Activated gamma-delta T cell treated with anti-CD3 and anti-CD28 coated beads, Interleukin-2, amount 50 U/mL, for 16 hours (primary cell): ENCODE measurements around the gene KIF18B.

Source experiments
- DNase-seq: peaks from one replicate; pipeline ENCODE4 v3.0.0-alpha.2; 2020; ENCODE audit warnings: low read depth

Gene KIF18B

DNA sequence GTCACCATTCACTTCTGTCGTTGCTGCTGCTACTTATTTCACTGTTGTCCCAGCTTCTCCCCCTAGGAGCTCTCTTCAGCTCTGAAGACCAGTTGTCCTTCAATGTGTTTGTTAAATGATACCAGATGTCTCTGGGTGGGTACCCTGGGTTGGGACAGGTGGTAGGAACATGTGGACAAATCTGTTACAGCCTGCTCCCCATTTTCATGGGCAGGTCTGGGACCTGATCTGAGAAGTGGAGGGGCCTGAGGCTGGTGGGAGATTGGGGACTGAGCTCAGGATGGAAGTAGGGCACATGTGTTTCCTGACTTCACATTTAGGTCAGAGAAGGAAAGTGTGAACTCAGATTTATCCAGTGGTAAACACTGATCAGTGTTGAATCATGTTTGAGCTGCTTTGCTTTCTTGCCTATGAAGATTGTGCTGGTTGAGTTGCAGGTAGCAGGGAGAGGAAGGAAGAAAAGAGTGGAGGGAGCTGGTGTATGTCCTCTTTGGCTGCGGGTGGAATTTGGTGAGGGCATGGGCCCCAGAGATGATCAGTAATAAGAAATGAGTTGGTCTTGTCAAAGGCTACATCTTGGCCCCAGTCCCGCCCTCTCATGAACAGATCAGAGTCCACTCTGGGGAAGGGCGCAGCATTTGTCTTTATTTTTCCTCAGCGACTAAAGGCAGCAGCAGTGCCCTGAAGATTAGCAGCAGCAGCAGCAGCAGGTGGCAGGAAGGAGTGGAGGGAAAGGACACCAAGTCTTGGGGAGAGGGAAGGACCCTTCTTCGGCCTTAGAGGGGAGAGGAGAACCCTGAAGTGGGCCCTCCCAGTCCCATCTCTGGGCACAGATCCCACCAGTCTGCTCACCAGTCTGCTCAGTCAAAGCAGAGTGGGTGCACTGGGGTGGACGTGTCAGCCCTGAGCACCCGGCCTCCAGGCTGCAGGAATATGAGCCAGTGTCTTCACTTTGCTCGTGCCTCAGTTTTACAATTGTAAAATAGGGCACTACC is 42.3 kb downstream of the KIF18B start:
- DNase-seq = no peak

- DNase-seq = no peak
These were observed 43.3 kb downstream of the KIF18B start for GRCh38 chr17:44904001-44904984.

DNA sequence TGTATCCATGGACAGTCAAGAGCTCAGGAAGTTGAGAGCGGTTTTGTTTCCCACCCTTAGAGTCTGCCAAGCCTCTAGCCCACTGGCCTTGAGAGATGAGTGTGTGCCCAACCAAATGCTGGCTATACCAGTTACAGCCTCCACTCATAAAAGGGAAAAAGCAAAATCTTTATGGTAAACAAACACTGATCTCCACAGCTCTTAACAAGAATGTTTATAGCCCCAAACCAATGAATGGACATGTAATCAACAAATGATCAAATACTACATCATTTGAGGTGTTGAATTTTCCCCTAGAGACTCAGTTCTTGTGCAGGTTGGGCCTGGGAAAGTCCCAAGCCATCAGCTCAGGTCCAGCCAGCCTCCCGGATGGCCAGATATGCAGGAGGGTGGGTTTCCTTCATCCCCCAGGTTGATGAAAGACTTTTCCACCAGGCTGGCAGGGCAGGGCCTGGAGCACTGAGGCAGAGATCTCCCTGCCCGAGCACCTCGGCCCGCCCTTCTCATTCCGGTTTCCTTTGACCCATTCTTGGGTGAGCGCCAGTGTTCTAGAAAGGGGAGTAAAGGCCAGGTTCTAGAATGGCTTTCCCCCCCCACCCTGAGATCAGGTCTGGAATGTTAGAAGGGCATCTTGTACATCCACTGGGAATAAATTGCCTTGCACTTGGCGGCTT is 44.4 kb downstream of the KIF18B start:
- DNase-seq = no peak

DNA sequence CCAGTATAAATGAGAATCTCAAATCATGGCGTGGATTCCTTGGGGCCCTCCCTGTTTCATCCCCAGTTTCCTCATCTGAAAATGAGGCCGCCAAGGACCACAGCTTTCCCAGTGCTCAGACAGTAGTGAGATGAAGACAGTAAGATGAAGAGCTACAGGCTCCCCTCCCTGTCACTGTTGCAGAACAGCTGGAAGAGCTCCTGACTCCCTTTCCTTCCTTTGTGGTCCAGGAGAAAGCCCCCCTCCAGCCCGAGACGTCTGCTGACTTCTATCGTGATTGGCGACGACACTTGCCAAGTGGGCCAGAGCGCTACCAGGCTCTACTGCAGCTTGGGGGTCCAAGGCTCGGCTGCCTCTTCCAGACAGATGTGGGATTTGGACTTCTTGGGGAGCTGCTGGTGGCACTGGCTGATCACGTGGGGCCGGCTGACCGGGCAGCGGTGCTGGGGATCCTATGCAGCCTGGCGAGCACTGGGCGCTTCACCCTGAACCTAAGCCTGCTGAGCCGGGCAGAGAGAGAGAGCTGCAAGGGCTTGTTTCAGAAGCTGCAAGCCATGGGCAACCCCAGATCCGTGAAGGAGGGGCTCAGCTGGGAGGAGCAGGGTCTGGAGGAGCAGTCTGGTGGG is 45.3 kb downstream of the KIF18B start:
- no peak for DNase-seq

- no peak for DNase-seq
These were observed 46.1 kb downstream of the KIF18B start for GRCh38 chr17:44901411-44901921.

DNA sequence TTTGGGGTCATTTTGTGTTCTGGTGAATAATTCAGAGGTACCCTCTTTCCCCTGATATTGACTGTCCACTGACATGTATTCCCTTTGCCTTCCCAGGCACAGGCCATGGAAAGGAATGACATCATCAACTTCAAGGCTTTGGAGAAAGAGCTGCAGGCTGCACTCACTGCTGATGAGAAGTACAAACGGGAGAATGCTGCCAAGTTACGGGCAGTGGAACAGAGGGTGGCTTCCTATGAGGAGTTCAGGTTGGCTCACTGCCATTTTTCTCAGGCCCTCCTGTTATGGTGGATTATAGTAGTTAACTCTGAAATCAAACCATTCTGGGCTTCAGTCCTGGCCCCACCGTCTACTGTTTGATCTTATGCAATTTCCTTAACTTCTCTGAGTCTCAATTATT is 46.7 kb downstream of the KIF18B start:
- DNase-seq = no peak

GRCh38 chr17:44899074-44899782 is 48.3 kb downstream of the KIF18B start, which contains the start of gene EFTUD2:
TSS of gene EFTUD2 (minus strand) at chr17:44899445. CDS start at chr17:44894521, 4,924 bp downstream.
- peak; percentile 87 for DNase-seq

DNA sequence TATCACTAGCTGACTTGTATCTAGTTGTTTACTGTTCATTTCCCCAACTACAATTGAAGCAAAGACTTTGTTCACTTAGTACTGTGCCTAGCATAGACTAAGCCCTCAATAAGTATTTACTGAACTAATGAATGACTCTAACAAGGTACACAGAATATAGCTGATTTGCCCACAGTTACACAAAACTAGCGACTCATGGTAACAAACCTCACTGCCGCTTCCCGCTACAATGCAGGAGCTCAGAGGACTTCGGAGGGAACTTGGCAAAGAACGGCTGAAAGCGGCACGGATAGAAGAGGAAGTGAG is 48.9 kb downstream of the KIF18B start:
- DNase-seq = no peak

GRCh38 chr17:44894642-44895041 is 52.9 kb downstream of the KIF18B start:
- no peak for DNase-seq

DNA sequence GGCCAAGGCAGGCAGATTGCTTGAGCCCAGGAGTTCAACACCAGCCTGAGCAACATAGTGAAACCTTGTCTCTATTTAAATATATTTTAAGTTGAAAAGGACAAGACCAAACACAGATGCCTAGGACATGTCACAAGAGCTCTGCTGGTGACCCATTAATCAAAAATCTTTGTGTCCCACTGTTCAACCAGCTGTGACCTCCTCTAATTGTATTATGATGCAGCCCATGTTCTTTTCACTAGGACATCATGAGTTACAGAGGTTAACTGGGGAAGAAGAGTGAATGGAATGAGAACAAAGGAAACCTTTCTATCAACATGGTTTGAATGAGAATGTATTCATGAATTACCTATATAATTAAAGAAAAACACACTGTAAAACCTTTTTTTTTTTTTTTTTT is 55.3 kb downstream of the KIF18B start:
- no peak for DNase-seq

GRCh38 chr17:44889003-44889402 is 58.6 kb downstream of the KIF18B start:
- DNase-seq = no peak

- no peak for DNase-seq
These were observed 59.3 kb downstream of the KIF18B start for GRCh38 chr17:44887971-44888954.

DNA sequence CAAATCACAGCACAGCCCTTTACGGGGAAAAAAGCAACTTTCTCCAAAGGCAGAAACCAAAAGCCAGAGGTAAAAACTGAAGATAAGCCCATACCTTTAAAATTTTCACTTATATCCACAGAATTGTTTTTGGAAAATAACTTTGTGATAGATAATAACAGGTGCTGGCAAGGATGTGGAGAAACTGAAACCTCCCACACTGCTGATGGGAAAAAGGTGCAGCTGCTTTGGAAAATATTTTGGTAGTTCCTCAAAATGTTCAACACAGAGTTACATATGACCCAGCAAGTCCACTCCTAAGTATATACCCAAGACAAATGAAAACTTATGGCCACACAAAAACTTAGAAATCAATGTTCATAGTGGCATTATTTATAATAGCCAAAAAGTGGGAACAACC is 60.6 kb downstream of the KIF18B start:
- no peak for DNase-seq

- no peak for DNase-seq
These were observed 62.6 kb downstream of the KIF18B start for GRCh38 chr17:44884941-44885340.

DNA sequence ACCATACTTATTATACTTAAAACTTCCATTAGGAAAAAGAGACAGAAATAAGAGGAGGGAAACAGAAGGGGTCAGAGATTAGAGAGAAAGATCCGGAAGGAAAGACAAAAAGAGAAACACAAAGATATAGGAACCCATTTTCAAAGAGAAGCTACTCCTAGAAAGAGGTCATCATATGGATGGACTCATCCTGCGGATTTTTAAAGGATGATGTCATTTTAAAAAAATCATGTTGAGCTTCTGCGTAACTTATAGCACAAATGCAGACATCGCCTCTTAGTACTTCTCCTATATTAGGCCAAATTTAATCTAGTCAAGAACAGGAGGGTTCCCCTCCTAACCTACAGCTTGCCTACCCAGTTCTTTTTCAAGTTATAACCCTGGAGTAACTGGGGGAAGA is 66.4 kb downstream of the KIF18B start:
- no peak for DNase-seq

DNA sequence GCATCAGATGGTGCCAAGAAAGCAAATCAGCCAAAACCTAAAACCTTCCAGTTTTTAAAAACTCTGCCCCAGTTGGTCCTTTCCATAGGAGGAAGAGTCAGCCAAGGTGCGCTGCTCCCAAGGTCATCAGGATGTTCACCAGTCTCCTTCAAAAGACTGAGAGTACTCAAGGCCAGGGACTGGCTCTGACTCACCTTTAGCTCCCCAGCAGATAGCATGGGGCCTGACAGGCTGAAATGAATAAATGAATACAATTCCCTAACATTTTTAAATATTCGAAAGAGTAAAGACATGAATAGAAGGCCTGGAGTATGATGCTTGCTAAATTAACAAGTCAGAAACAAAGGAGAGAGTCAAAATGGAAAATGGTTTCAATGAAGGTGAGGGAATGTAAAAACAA is 67.5 kb downstream of the KIF18B start:
- no peak for DNase-seq

- no peak for DNase-seq
These were observed 68.2 kb downstream of the KIF18B start for GRCh38 chr17:44879376-44879775.

DNA sequence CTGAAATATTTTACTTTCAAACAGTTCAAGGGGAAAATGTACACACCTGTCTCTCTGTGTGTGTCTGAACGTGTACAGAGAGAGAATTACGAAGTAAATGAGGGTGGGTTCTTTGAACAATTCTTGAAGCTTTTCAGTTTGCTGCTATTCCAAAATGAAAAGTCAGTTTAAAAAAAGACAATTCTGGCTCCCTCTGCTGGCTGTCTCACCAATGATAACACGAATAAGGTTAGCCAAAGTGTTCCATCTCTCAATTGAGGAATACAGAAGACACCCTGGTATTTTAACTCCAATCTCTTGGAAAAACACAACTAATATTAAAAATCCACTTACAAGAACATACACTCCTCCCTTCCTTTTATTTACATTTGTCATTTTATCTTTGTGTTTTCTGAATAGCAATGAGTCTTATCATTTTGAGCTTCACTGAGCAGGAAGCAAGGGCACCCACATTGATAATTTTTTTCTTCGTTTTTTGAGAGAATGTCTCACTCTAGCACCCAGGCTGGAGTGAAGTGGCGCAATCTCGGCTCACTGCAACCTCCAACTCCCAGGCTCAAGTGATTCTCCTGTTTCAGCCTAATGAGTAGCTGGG is 68.8 kb downstream of the KIF18B start:
- no peak for DNase-seq

- no peak for DNase-seq
These were observed 70.5 kb downstream of the KIF18B start for GRCh38 chr17:44877121-44877520.
